Measurements from ENCODE around the gene KIF1B.

The KIF1B gene

DNA sequence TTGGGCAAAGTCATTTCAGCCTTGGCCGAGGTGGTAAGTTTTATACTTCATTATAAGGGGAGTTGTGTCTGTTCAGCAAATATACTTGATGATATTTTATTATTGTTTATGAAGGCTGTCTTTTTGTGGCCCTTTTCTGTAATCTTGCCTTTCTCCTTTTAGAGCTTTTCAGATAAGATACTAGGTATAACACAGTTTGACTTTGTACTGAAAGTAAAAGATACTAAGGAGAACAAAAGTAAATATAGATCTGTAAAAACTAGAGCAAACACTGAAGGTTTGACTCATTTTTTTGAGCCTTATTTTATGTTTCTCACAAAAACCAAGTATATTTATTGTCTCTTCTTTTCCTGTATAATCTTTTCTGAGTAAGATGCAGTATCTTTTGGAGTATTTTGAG lies 61.9 kb downstream of the KIF1B start:
- DNase-seq (ENCODE audit: low read depth in 2 of 3, low spot score in 1 of 3) = no peak

DNA sequence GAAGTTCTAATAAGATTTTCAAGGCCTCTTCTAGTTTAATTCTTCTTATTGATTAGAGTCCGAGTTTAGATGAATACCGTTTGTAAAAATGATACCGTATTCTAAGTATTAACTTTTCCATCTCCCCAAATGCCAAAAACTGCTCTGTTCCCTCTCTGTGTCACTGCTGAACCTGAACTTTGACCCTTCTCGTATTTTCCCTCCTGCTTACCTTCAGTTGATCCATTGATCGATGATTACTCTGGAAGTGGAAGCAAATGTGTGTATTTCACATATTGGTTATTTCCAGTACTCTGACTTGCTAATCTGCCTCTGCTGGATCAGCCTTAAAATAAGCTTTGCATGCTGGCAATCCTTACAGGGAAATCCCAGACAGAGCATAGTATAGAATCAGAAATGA lies 68.5 kb downstream of the KIF1B start:
- DNase-seq (ENCODE audit: low read depth in 2 of 3, low spot score in 1 of 3) = no peak

DNA sequence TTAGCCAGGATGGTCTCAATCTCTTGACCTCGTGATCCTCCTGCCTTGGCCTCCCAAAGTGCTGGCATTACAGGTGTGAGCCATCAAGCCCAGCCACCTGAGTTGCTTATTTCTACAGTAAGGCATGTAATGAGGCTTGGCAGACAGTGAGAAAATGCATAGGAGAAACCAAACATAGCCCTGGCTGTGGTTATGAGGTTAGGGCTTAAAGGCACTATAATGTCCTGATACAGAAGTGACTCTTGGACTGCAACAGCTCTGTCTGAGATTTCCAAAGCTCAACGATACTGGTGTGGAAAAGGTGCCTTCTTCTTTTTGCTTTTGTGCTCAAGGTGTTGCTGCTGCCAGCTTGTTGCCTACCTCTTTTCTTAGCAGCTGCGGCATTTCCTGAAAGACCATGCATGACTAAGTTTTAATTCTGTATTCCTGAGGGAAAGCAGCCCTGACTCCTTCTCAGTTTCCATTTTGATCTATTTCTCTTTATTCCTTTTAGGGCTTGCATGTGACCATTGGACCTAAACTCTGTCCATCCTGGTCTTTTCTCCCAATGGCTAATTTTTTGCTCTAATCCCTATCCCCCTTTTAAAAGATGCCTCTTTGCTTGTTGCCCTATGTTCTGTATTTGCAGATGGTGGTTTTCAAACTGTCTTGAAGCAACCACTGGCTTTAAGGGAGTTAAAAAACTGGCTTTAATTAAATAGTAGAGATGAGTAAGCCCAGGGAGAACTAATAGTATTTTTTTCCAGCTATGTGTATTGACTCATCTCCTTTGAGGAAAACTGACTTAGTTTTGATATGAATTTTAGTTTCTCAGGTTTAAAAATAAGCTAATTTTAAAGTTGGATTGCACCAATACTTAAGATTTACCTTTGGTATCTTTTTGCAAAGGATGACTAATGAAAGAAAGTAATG lies 70.3 kb downstream of the KIF1B start:
- DNase-seq (ENCODE audit: low read depth in 2 of 3, low spot score in 1 of 3) = peak in 1 of 3 donors; percentile 4

DNA sequence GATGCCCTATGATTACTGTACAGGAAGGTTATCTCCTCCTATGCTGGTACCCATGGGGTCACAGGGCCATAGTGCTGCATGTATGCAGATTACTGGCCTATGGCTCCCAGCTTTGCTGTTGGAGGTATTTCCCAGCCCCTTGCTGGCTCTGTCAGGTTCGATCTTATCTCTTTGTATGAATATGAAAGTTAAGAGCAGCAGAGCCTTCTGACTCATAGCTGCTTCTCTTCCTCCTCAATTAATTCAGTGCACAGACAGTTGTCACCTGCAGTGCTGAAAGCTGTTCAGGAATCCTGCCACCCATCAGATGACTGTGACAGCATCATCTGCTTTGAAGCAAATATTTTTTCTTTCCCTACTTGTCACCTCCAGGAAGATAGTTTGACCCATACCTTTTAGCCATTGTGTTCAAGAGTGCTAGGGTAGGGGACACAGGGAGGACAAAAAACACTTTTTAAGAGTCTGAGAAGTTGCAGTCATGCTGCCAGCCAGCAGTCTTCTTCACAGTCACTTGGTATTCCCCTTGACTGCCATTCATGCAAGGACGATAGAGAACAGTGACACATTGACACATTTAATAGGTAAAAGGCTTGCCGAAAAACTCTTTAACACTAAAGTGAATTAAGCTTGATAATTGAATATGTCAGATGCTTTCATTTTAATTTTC lies 73.1 kb downstream of the KIF1B start:
- peak; percentile 12 to 27 (median 22) for DNase-seq (ENCODE audit: low read depth in 2 of 3, low spot score in 1 of 3)

DNA sequence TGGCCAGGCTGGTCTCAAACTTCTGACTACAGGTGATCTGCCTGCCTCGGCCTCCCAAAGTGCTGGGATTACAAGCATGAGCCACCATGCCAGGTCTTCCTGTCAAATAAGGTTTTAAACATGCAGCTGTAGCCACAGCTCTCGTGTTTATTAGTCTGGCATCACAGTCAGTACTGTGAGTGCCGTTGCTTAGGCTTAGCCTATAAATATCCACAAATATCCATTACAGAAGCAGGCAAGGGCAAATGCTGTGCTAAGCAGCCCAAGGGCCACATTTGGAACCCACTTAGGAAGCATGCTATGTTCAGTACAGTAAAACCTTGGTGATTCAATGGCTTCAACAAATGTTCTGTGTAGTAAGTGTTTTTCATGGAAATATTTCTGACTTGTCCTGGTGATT lies 75.9 kb downstream of the KIF1B start:
- no peak for DNase-seq (ENCODE audit: low read depth in 2 of 3, low spot score in 1 of 3)

DNA sequence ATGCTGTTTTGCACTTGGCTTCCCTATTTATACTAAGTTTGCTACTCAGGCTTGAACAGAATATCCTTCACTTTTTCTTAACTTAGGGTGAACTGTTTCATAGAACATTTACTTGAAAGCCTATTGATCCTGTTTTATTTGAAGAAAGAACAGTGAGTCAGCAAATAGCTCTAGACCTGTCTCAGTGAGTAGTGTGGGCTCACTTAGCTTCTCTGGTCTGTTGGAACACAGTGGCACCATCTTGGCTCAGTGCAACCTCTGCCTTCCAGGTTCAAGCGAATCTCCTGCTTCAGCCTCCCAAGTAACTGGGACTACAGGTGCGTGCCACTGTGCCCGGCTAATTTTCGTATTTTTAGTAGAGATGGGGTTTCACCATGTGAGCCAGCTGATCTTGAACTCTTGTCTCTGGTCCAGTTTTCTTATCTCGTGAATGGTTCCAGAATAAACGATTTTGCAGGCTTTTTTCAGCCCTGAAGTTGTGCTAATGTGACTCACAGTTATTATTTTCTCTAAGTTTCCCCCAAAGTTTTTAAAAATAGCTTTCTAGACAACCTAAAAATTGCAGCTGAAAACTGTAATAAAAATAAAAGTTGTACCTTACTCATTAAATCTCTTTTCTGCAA lies 76.8 kb downstream of the KIF1B start:
- DNase-seq (ENCODE audit: low read depth in 2 of 3, low spot score in 1 of 3) = no peak

DNA sequence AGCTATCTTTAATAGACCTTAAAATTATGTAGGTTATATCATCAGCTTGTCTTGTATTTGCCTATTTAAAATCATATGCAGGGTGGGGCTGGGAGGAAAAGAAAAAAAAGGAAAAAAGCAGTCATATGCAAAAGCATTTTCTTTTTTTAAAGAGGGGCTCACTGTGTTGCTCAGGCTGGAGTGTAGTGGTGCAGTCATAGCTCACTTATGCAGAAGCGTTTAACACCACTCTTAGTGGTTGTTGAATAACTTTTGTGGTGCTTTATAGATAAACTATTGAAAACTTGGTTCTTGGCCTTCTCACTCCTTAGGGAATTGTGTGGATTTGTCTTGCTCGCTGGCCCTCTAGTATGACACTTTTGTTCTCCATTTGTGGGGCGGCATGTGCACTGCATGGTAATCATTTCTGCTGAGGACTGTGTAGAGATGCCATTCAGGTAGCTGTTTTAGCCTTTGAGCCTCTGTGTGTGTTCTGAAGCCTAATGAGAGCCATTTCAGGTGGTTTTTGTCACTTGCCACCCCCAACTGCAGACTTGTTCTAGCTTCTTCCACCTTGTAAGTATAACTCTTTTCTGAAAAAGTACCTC lies 77.8 kb downstream of the KIF1B start:
- DNase-seq (ENCODE audit: low read depth in 2 of 3, low spot score in 1 of 3) = no peak

DNA sequence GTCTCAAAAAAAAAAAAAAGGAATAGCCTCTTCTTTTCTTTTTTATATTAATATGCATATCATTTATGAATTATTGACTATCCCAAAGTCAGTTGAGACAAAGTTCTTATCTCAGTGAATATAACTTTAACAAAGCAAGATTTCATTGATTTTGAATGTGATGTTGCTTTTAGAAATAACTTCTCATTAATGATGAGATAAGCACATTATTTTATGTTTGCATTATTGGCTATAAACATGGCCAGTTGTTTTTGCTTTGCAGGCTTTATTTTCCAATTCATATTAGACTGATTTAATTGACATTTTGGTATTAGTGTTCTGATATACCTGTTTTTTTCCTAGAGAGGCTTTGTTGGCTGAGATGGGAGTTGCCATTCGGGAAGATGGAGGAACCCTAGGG lies 81.3 kb downstream of the KIF1B start:
- no peak for DNase-seq (ENCODE audit: low read depth in 2 of 3, low spot score in 1 of 3)

DNA sequence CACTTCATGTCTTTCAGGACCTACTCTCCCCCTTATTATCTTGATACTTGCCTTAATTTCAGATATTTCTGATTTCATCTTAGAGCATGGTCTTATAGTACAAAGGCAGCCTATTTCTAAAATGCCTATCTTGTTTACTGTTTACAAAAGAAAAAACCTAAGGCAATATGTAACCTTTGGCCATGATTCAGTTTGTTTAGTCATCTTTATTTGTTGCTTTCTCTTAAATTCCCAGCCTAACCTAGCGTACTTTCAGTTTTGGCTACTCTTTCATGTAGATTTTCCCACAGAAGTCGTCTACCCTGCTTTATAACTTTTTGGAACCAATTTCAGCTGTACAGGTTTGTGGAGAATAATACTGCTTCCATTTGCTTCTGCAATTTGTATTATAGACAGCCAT lies 81.8 kb downstream of the KIF1B start:
- DNase-seq (ENCODE audit: low read depth in 2 of 3, low spot score in 1 of 3) = no peak

DNA sequence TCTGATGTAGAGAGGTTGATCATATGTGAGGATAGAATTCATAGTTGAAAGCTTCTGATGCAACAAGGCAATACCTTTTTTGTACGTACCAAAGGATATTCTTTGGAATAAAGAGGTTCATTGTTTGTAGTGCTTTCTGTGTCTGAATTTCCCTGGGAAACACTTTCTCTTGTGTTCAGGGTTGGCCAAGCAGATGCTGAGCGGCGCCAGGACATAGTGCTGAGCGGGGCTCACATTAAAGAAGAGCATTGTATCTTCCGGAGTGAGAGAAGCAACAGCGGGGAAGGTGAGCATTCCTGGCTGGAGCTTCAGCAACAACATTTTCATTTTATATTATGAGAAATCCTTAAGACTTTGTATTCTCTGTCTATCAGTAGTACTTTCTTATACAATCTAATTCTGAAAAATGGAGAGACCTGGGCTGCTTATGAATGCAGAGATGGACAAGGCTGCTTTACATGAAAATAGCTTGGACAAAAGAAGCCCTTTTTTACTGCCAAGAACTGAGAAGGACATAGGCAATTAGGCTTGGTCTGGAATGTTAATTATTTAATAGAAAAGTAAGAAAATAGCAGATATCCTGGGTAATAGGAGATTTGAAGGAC lies 85.2 kb downstream of the KIF1B start:
- no peak for DNase-seq (ENCODE audit: low read depth in 2 of 3, low spot score in 1 of 3)

DNA sequence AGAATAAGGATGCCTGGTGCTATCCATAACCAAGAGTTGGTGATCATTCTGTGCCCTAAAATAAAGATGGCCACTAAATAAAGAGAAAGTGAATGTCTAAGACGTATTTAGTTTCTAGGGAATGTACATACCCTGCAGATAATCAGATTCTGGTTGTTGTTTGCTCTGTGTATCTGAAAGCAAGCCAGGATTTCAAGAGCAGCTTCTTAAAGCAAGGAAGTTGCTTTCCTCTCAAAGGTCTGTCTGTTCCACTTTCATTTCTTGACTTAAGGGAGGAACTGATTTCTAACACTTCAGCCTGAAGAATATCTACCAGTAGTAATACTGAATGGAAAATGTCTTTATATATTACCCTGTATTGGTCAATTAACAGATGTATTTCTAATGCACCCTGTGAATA lies 88.8 kb downstream of the KIF1B start:
- DNase-seq (ENCODE audit: low read depth in 2 of 3, low spot score in 1 of 3) = no peak

DNA sequence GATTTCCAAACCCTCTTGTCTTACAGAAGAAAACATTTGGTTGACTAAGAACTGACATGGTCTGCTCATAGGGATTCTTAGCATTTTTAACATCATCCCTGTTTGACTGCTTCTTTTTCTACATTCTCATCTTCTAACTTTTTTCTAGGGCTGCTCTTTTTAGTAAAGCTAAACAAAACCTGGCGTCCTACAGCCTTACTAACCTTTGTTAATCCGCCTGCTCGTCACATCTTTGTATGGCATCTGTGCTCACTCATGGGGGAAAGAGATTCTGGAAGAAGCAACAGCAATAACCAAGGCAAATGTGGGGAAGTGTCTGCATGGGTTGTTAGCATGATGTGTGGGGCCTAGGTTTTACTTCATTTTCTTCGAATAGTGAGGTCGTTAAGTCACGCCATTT lies 92.0 kb downstream of the KIF1B start:
- no peak for DNase-seq (ENCODE audit: low read depth in 2 of 3, low spot score in 1 of 3)

DNA sequence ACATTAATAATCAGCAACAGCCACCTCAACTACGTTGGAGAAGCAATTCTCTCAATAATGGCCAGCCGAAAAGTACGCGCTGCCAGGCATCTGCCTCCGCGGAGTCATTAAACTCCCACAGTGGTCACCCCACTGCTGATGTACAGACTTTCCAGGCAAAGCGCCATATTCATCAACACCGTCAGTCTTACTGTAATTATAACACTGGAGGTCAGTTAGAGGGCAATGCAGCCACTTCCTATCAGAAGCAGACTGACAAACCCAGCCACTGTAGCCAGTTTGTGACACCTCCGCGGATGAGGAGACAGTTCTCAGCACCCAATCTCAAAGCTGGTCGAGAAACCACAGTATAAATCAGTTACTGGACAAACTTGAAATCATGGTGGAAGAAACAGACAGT lies 93.9 kb downstream of the KIF1B start:
- DNase-seq (ENCODE audit: low read depth in 2 of 3, low spot score in 1 of 3) = no peak

DNA sequence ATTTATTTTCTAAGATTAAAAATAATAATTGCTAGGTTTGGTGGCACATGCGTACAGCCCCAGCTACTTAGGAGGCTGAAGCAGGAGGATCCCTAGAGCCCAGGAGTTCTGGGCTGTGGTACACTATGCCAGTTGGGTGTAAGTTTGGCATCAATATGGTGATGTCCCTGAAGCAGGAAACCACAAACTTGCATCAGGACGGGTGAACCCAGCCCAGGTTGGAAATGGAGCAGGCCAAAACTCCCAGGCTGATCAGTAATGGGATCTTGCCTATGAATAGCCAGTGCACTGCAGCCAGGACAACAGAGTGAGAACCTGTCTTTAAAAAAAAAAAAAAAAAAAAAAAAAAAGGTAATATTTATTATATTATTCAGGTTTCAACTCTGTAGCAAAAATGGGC lies 96.1 kb downstream of the KIF1B start:
- no peak for DNase-seq (ENCODE audit: low read depth in 2 of 3, low spot score in 1 of 3)

DNA sequence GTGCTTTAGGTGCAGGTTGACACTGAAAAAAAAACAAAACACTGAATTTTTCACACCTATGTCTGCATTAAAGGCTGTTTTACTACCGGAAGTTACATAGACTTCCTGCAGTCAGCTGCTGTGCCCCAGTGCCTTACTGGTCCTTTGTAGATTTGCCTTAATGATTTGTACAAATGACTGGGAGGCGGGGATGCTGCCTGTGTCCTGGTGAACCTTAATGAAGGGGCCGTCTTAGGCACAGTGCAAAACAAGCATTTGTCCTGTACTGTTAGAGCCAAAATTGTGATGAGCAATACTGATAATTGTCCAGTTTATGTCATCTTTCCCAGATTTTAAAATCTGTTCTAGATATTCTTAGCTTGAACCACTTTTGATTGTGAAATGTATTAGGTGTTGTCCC lies 97.6 kb downstream of the KIF1B start:
- DNase-seq (ENCODE audit: low read depth in 2 of 3, low spot score in 1 of 3) = no peak

DNA sequence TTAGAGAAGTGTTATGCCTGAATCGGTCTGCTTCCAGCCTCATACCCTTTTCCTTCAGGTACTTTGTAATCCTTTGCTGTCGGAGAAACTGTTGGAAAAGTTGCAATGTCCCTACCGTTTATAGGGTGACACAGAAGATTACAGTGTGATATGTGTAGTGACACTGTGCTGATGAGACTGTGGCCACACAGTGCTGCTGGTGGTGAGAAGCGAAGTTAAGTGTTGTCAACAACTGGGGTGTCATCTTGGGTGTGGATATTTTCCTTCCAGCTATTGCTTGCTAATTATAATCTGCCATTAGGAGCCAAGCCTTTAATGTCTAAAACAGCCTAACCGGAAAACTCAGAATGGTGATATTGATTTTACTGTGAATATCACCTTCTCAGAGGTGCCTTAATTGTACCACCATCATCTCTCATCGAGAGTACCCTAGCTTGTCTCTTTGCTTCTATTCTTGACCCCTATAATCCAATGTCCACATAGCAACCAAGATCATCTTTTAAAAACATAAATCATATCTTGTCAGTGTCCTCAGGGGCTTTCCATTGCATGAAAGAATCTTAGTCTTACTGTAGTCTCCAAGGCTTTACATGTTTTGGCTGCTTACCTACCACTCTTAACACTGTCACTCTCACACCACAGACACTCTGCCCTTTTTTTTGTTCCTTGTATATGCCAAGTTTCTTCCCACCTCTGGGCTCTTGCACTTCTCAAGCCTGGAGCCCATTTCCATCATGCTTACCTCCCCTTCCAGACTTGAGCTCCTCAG lies 99.1 kb downstream of the KIF1B start:
- DNase-seq (ENCODE audit: low read depth in 2 of 3, low spot score in 1 of 3) = no peak

DNA sequence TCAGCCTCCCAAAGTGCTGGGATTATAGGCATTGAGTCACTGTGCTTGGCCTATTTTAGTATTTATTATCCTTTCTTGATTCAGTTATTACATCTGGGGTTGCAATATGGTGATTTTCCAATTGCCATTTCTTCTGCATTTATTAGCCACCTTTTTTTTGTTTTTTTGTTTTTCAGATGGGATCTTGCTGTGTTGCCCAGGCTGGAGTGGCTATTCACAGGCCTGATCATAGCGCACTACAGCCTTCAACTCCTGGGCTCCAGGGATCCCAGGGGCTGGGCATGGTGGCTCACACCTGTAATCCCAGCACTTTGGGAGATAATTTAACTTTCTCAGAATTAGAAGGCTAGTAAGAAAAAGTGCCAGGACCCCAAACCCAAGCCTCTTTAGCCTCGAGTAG lies 106.4 kb downstream of the KIF1B start:
- no peak for DNase-seq (ENCODE audit: low read depth in 2 of 3, low spot score in 1 of 3)

DNA sequence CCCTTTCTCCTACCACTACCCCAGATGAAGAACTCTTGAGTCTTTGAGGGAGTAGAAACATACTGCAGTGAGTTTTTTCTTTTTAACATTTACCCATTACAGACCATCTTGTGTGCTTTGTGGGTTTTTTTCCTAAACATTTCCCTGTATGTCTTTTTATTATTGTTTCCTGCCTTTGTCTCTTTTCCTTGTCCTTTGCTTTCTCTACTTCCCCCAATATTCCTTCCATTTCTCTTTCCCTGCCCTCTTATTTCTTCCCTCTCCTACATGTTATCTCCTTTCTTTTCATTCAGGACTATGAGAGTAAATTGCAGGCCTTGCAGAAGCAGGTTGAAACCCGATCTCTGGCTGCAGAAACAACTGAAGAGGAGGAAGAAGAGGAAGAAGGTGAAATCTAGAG lies 109.4 kb downstream of the KIF1B start:
- no peak for DNase-seq (ENCODE audit: low read depth in 2 of 3, low spot score in 1 of 3)

DNA sequence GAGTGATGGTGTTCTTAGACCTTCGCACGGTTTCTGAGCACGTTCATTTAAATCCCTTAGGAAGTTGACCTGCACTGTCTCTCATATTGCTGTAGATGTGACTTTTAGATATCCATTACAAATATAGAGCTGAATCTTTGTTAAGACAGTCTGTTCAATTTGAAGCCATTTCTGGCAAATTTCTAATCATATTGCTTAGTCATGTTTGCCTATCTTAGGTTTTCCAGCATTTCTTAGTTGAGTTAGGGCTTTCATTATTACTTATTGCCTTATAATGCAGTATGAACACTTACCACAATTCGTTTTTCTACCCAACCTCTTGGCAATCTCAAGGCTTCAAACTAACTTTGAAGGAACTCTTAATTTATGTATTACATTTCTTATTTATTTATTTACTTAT lies 110.0 kb downstream of the KIF1B start:
- DNase-seq (ENCODE audit: low read depth in 2 of 3, low spot score in 1 of 3) = no peak

DNA sequence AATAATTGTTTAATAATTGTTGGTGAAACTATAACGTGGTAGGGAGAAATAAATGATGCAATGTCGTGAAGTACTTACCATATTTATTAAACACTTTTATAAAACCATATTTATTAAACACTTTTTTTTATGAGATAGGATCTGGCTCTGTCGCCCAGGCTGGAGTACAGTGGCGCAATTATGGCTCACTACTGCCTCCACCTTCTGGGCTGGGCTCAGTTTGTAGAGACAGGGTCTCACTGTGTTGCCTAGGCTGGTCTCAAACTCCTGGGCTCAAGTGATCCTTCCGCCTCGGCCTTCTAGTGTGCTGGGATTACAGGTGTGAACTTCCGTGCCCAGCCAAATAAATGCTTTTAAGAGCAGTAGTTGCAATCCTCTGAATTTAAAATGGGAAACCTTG lies 112.5 kb downstream of the KIF1B start:
- no peak for DNase-seq (ENCODE audit: low read depth in 2 of 3, low spot score in 1 of 3)

DNA sequence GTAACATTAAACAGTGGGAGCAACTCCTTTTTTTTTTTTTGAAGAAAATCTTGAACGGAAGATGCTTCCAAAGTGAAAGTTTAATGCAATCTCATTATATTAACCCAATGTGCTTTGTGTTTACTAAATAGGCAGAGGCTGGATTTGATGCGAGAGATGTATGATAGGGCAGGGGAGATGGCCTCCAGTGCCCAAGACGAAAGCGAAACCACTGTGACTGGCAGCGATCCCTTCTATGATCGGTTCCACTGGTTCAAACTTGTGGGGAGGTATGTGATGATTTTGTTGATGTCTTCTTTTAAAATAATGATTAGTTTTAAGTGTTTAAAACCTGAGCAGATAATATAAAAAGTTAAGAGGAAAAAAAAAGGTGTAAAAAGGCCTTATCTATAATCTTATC lies 114.3 kb downstream of the KIF1B start:
- peak in 1 of 3 donors; percentile 4 for DNase-seq (ENCODE audit: low read depth in 2 of 3, low spot score in 1 of 3)
